ENCODE measurements around the gene TMIGD3.

The TMIGD3 gene

DNA sequence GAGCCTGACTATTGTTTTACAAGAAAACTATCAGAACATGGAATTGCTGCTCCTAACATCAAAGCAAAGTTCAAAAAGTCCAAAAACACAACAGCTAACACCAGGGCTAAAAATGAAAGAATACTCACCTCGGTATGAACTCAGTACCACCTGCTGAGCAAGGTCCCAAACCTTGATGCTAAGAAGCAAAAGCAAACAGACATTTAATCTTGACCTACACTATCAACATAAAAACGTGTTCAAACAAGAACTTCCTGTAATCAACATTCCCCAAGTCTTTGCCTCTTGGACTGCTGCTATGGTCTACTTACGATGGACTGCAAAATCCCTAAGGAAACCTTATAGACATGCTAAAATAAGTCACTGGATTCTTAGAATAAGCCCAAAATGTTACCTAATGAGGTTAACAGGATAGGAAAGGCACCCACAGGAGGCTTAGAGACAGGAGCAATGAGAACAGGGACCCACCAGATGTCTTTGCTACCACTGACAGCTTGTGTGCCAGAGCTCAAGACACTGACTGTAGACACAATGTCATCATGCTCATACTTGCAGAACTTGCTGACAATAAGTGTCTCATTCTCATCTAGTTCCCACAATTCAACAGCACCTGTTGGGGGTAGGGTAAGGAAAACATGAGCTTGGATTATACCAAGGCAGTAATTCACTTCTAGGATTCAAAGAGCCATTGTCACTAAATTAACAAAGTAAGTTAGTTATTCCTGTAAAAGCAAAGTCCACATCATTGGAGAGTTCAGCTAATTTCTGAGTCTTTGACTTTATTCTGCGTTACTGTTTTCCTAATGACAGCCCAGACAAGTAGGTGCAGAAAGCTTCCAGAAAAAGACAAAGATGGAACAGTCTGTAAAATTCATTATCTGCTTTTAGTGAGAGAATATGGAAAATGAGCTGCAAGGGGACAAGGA is 56.2 kb downstream of the TMIGD3 start:
- Histone ChIP-seq H4K20me1 (ENCODE audit: low read depth, low read length) (no peaks in the 10 kb centered on the region; the same call in 1 of the 2 replicates), H3K4me2 (ENCODE audit: low read depth, low read length, poor library complexity, severe bottlenecking) (peak overlapping the region; percentile 92), H3K36me3 (ENCODE audit: low read length) (peaks cover 19% of the 10 kb centered on the region; the same call in 1 of the 2 replicates), H3K9me3 (ENCODE audit: insufficient read depth, low read length) (no peaks in the 10 kb centered on the region), H3K4me3 (ENCODE audit: insufficient read depth, low read length, poor library complexity, severe bottlenecking) (peak overlapping the region; percentile 98), H3K79me2 (ENCODE audit: insufficient read depth, low read length) (peaks cover 70% of the 10 kb centered on the region), H3K9me2 (replicated peaks; ENCODE audit: insufficient read depth, low read length) (no peaks in the 10 kb centered on the region), H3K9ac (ENCODE audit: low read length) (peak overlapping the region; percentile 93), H2AFZ (ENCODE audit: low read depth, low read length, severe bottlenecking) (no peak overlapping the region), H3F3A (ENCODE audit: insufficient read depth) (no peaks in the 10 kb centered on the region), H3K27ac (ENCODE audit: low read depth, low read length) (no peak overlapping the region; the same call in 1 of the 2 replicates), H3K27me3 (ENCODE audit: low read length) (no peaks in the 10 kb centered on the region)
- TF ChIP-seq, protein P1, sequence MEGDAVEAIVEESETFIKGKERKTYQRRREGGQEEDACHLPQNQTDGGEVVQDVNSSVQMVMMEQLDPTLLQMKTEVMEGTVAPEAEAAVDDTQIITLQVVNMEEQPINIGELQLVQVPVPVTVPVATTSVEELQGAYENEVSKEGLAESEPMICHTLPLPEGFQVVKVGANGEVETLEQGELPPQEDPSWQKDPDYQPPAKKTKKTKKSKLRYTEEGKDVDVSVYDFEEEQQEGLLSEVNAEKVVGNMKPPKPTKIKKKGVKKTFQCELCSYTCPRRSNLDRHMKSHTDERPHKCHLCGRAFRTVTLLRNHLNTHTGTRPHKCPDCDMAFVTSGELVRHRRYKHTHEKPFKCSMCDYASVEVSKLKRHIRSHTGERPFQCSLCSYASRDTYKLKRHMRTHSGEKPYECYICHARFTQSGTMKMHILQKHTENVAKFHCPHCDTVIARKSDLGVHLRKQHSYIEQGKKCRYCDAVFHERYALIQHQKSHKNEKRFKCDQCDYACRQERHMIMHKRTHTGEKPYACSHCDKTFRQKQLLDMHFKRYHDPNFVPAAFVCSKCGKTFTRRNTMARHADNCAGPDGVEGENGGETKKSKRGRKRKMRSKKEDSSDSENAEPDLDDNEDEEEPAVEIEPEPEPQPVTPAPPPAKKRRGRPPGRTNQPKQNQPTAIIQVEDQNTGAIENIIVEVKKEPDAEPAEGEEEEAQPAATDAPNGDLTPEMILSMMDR (IDR thresholded peaks at IDR 0.05; ENCODE audit: insufficient read depth, low read length, poor library complexity, severe bottlenecking) = no peak
- no peak for TF ChIP-seq EZH2phosphoT487 (conservative IDR thresholded peaks at IDR 0.05; ENCODE audit: low read length)

DNA sequence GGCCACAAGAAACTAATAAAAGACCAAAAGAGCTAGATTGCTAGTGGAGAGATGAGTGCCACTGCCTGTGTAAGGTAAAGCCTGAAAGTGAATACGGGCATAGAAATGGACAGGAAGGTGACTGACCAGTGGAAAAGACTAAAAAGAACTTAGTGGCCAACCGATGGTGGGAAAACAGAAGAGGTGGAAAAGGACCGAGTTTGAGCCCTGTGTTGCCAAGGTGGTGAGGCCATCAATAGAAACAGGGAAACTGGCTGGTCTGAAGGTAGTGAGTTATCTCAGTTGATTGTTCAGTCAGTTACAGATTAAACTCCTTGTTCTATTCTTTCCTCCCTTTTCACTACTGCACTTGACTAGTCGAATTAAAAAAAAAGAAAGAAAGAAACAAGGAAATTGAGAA is 56.9 kb downstream of the TMIGD3 start:
- Histone ChIP-seq H3K4me3 (ENCODE audit: insufficient read depth, low read length, poor library complexity, severe bottlenecking) (no peak overlapping the region), H3K4me2 (ENCODE audit: low read depth, low read length, poor library complexity, severe bottlenecking) (peak overlapping the region; percentile 92), H2AFZ (ENCODE audit: low read depth, low read length, severe bottlenecking) (no peak overlapping the region), H3K27ac (ENCODE audit: low read depth, low read length) (no peak overlapping the region), H3F3A (ENCODE audit: insufficient read depth) (no peaks in the 10 kb centered on the region), H3K36me3 (ENCODE audit: low read length) (peaks cover 20% of the 10 kb centered on the region; the same call in 1 of the 2 replicates), H4K20me1 (ENCODE audit: low read depth, low read length) (no peaks in the 10 kb centered on the region; the same call in 1 of the 2 replicates), H3K9ac (ENCODE audit: low read length) (no peak overlapping the region), H3K9me2 (replicated peaks; ENCODE audit: insufficient read depth, low read length) (no peaks in the 10 kb centered on the region), H3K79me2 (ENCODE audit: insufficient read depth, low read length) (peaks cover 64% of the 10 kb centered on the region), H3K9me3 (ENCODE audit: insufficient read depth, low read length) (no peaks in the 10 kb centered on the region), H3K27me3 (ENCODE audit: low read length) (no peaks in the 10 kb centered on the region)
- no peak for TF ChIP-seq EZH2phosphoT487 (conservative IDR thresholded peaks at IDR 0.05; ENCODE audit: low read length)
- TF ChIP-seq, protein P1 (IDR thresholded peaks at IDR 0.05; ENCODE audit: insufficient read depth, low read length, poor library complexity, severe bottlenecking) = no peak

DNA sequence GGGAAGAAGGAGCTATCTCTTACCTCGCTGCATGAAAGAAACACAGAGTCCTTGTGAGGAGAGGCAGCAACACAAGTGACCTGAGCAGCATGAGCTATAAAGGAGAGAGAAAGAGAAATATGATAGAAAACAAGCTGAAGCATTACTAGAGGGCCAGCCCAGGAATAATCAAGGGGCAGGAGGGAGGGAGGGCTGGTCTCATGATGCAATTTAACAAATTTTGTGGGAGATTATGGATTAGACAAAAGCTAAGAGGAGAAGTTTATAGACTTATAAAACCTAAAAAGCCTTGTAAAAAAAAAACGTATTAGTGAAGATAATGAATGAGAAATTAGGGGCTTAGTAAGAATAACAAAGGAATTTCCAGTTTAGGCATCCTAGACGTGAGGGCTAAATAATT is 59.4 kb downstream of the TMIGD3 start:
- Histone ChIP-seq H2AFZ (ENCODE audit: low read depth, low read length, severe bottlenecking) (no peak overlapping the region), H3F3A (ENCODE audit: insufficient read depth) (no peaks in the 10 kb centered on the region), H4K20me1 (ENCODE audit: low read depth, low read length) (no peaks in the 10 kb centered on the region; the same call in 1 of the 2 replicates), H3K27ac (ENCODE audit: low read depth, low read length) (no peak overlapping the region), H3K27me3 (ENCODE audit: low read length) (no peaks in the 10 kb centered on the region), H3K36me3 (ENCODE audit: low read length) (peaks cover 26% of the 10 kb centered on the region), H3K9ac (ENCODE audit: low read length) (no peak overlapping the region), H3K4me2 (ENCODE audit: low read depth, low read length, poor library complexity, severe bottlenecking) (no peak overlapping the region), H3K79me2 (ENCODE audit: insufficient read depth, low read length) (peaks cover 46% of the 10 kb centered on the region), H3K4me3 (ENCODE audit: insufficient read depth, low read length, poor library complexity, severe bottlenecking) (no peak overlapping the region), H3K9me2 (replicated peaks; ENCODE audit: insufficient read depth, low read length) (no peaks in the 10 kb centered on the region), H3K9me3 (ENCODE audit: insufficient read depth, low read length) (no peaks in the 10 kb centered on the region)
- TF ChIP-seq EZH2phosphoT487 (conservative IDR thresholded peaks at IDR 0.05; ENCODE audit: low read length) = no peak
- TF ChIP-seq, protein P1 (IDR thresholded peaks at IDR 0.05; ENCODE audit: insufficient read depth, low read length, poor library complexity, severe bottlenecking) = no peak
